H9 (cell line): Measurements from ENCODE around the gene FMN1. TPM values are rescaled to one million over a fixed set of nuclear protein-coding genes. Genes with fewer than 3 reads are reported as not detected.

Experiments used
- DNase-seq: peaks from one replicate; pipeline ENCODE4 v3.0.0-alpha.2; 2017
- H2AFZ ChIP-seq: one replicate; pipeline ENCODE4 v1.6.1; 2013; ENCODE audit warnings: mild to moderate bottlenecking, low read length, control low read depth, moderate library complexity
- H2AK5ac ChIP-seq: 2 replicates; pipeline ENCODE4 v1.6.1; 2013; ENCODE audit warnings: low read length, control low read depth, mixed read lengths; ENCODE audit not compliant: insufficient read length
- H2BK120ac ChIP-seq: one replicate; pipeline ENCODE4 v1.6.1; 2013; ENCODE audit warnings: low read depth, mild to moderate bottlenecking, low read length, control low read depth, inconsistent platforms; ENCODE audit not compliant: poor library complexity, severe bottlenecking
- H2BK12ac ChIP-seq: 2 replicates; pipeline ENCODE4 v1.6.1; 2013; ENCODE audit warnings: low read length, control low read depth, mixed read lengths, low read depth; ENCODE audit not compliant: insufficient read length
- H2BK15ac ChIP-seq: 2 replicates; pipeline ENCODE4 v1.6.1; 2013; ENCODE audit warnings: low read depth, low read length, control low read depth
- H2BK20ac ChIP-seq: one replicate; pipeline ENCODE4 v1.6.1; 2013; ENCODE audit warnings: low read depth, mild to moderate bottlenecking, low read length, control low read depth, inconsistent platforms; ENCODE audit not compliant: poor library complexity, severe bottlenecking
- H2BK5ac ChIP-seq: 2 replicates; pipeline ENCODE4 v1.6.1; 2013; ENCODE audit warnings: low read length, control low read depth, mixed read lengths; ENCODE audit not compliant: insufficient read length
- H3K14ac ChIP-seq: 2 replicates; pipeline ENCODE4 v1.6.1; 2013; ENCODE audit warnings: low read length, control low read depth; ENCODE audit not compliant: insufficient read depth
- H3K18ac ChIP-seq: 2 replicates; pipeline ENCODE4 v1.6.1; 2013; ENCODE audit warnings: low read depth, mild to moderate bottlenecking, mixed read lengths, low read length, control low read depth; ENCODE audit not compliant: insufficient read length
- H3K23ac ChIP-seq: 2 replicates; pipeline ENCODE4 v1.6.1; 2013; ENCODE audit warnings: low read length, control low read depth, mixed read lengths, low read depth; ENCODE audit not compliant: insufficient read length
- H3K23me2 ChIP-seq: 2 replicates; pipeline ENCODE4 v1.6.1; 2013; ENCODE audit warnings: low read depth, mild to moderate bottlenecking, mixed read lengths, low read length, control low read depth; ENCODE audit not compliant: insufficient read length, poor library complexity, severe bottlenecking
- H3K27ac ChIP-seq: 2 replicates; pipeline ENCODE4 v1.5.1; 2013; ENCODE audit warnings: low read length, control low read depth, mixed read lengths, low read depth; ENCODE audit not compliant: insufficient read length
- H3K27me3 ChIP-seq: 2 replicates; pipeline ENCODE4 v1.6.1; 2013; ENCODE audit warnings: low read length, control low read depth, inconsistent platforms; ENCODE audit not compliant: insufficient read depth
- H3K4ac ChIP-seq: 2 replicates; pipeline ENCODE4 v1.6.1; 2013; ENCODE audit warnings: low read depth, mild to moderate bottlenecking, control low read depth, inconsistent platforms, low read length, moderate library complexity
- H3K4me1 ChIP-seq: 2 replicates; pipeline ENCODE4 v1.6.1; 2013; ENCODE audit warnings: low read length, control low read depth, inconsistent platforms; ENCODE audit not compliant: insufficient read depth
- H3K4me2 ChIP-seq: 2 replicates; pipeline ENCODE4 v1.6.1; 2013; ENCODE audit warnings: low read length, control low read depth, mixed read lengths; ENCODE audit not compliant: insufficient read length, insufficient read depth
- H3K56ac ChIP-seq: 2 replicates; pipeline ENCODE4 v1.6.1; 2013; ENCODE audit warnings: low read depth, mild to moderate bottlenecking, mixed read lengths, low read length, control low read depth; ENCODE audit not compliant: insufficient read length
- H3K79me1 ChIP-seq: 2 replicates; pipeline ENCODE4 v1.6.1; 2013; ENCODE audit warnings: low read depth, mild to moderate bottlenecking, moderate library complexity, low read length, control low read depth, inconsistent platforms; ENCODE audit not compliant: insufficient read depth, poor library complexity, severe bottlenecking
- H3K79me2 ChIP-seq: 2 replicates; pipeline ENCODE4 v1.6.1; 2013; ENCODE audit warnings: low read length, control low read depth, inconsistent platforms; ENCODE audit not compliant: insufficient read depth
- H3K9ac ChIP-seq: 2 replicates; pipeline ENCODE4 v1.6.1; 2013; ENCODE audit warnings: low read length, control low read depth, mixed read lengths; ENCODE audit not compliant: insufficient read length; ENCODE audit errors: extremely low read depth
- H3K9me3 ChIP-seq: one replicate; pipeline ENCODE4 v1.6.1; 2013; ENCODE audit warnings: low read depth, low read length, inconsistent platforms; ENCODE audit not compliant: control insufficient read depth
- H3T11ph ChIP-seq: one replicate; pipeline ENCODE4 v1.6.1; 2013; ENCODE audit warnings: mild to moderate bottlenecking, low read length, control low read depth, inconsistent platforms
- H4K20me1 ChIP-seq: one replicate; pipeline ENCODE4 v1.6.1; 2013; ENCODE audit not compliant: control insufficient read depth, insufficient read length, insufficient read depth
- H4K5ac ChIP-seq: 2 replicates; pipeline ENCODE4 v1.6.1; 2013; ENCODE audit warnings: low read depth, mild to moderate bottlenecking, mixed read lengths, low read length, control low read depth; ENCODE audit not compliant: insufficient read length
- H4K8ac ChIP-seq: replicated peaks from 2 replicates; pipeline ENCODE4 v1.6.1; 2013; ENCODE audit warnings: low read length, control low read depth, mixed read lengths, low read depth; ENCODE audit not compliant: insufficient read length
- H4K91ac ChIP-seq: 2 replicates; pipeline ENCODE4 v1.6.1; 2013; ENCODE audit warnings: low read depth, mild to moderate bottlenecking, moderate library complexity, mixed read lengths, low read length, control low read depth; ENCODE audit not compliant: insufficient read length
- H3K27ac Mint-ChIP-seq, 3 experiments: 2 replicates in 2 of 3; 3 replicates in 1 of 3; pipeline ENCODE4 v1.8.0; 2020 to 2021; ENCODE audit warnings: mixed read lengths in 3 of 3, mild to moderate bottlenecking in 1 of 3, moderate library complexity in 1 of 3
- H3K27me3 Mint-ChIP-seq: 2 replicates; pipeline ENCODE4 v1.8.0; 2021; ENCODE audit warnings: low read depth, mild to moderate bottlenecking, moderate library complexity, mixed read lengths
- H3K36me3 Mint-ChIP-seq, 3 experiments: 2 replicates in 2 of 3; 3 replicates in 1 of 3; pipeline ENCODE4 v1.8.0; 2020 to 2021; ENCODE audit warnings: low read depth in 3 of 3, mixed read lengths in 3 of 3; ENCODE audit not compliant: insufficient read depth in 1 of 3
- H3K4me1 Mint-ChIP-seq, 2 experiments: 2 replicates each; pipeline ENCODE4 v1.8.0; 2020; ENCODE audit warnings: mixed read lengths in 2 of 2
- H3K4me3 Mint-ChIP-seq, 2 experiments: 2 replicates in 1 of 2; 3 replicates in 1 of 2; pipeline ENCODE4 v1.8.0; 2020 to 2021; ENCODE audit warnings: mild to moderate bottlenecking in 2 of 2, mixed read lengths in 2 of 2, moderate library complexity in 1 of 2
- H3K9me3 Mint-ChIP-seq, 2 experiments: 2 replicates in 1 of 2; 3 replicates in 1 of 2; pipeline ENCODE4 v1.8.0; 2020; ENCODE audit warnings: mild to moderate bottlenecking in 2 of 2, mixed read lengths in 2 of 2, moderate library complexity in 1 of 2
- CTCF ChIP-seq: fragments of 200-600 bp; sonication (generic); conservative IDR thresholded peaks from 3 replicates; pipeline ENCODE4 v1.8.0; 2021; ENCODE audit warnings: antibody characterized with exemption, mild to moderate bottlenecking
- WGBS: extraction: QIAGEN DNeasy Blood & Tissue Kit; methylation state at CpG from one replicate; pipeline ENCODE4 v1.1.7; 2013; ENCODE audit warnings: missing lambda C conversion rate, low lambda C conversion rate, mixed read lengths; ENCODE audit not compliant: insufficient read length; ENCODE audit errors: extremely low coverage; 5-methylcytosine and 5-hydroxymethylcytosine counted together
- total RNA-seq: library from RNA; stranded (reverse); gene quantifications from 2 replicates; pipeline ENCODE4 v1.2.1, GENCODE V29; 2021

The FMN1 gene
- total RNA-seq, 1 experiment from 2014 or later, result 1.9 TPM

GRCh38 chr15:32735989-32736700 is 458.4 kb downstream of the FMN1 start:
- no peaks in the 10 kb centered on the region for H4K20me1 ChIP-seq
- no peak overlapping the region for H3T11ph ChIP-seq
- no peaks in the 10 kb centered on the region for H3K79me2 ChIP-seq
- DNase-seq, result no peak
- no peak overlapping the region for H3K56ac ChIP-seq
- H2AK5ac ChIP-seq, result no peak overlapping the region
- H3K23ac ChIP-seq, result no peak overlapping the region
- no peak overlapping the region for H3K18ac ChIP-seq
- Mint-ChIP-seq H3K4me1 (peaks cover 9 to 13% of the 10 kb centered on the region in 2 experiments), H3K27ac (peak overlapping the region in 1 of 3 experiments; percentile 8; a peak in 1 of 7 replicates), H3K9me3 (peaks cover 3 to 7% of the 10 kb centered on the region in 2 experiments; a peak in 4 of 5 replicates), H3K27me3 (peaks cover 8% of the 10 kb centered on the region), H3K4me3 (no peak overlapping the region), H3K36me3 (0 out of 7 replicates have a peak, but pooled peaks cover 0 to 4% (median 0%) of the 10 kb centered on the region in 3 experiments)
- no CpG with 5 or more reads among the region's 2 CpGs for WGBS
- no peak for TF ChIP-seq CTCF
- H3K27ac ChIP-seq, result no peak overlapping the region
- H2BK120ac ChIP-seq, result no peak overlapping the region
- H3K14ac ChIP-seq, result no peak overlapping the region
- H3K4me2 ChIP-seq, result no peak overlapping the region
- no peak overlapping the region for H2BK5ac ChIP-seq
- no peak overlapping the region for H2BK12ac ChIP-seq
- no peak overlapping the region for H2BK20ac ChIP-seq
- no peak overlapping the region for H4K5ac ChIP-seq
- H4K91ac ChIP-seq, result no peak overlapping the region
- H4K8ac ChIP-seq, result no peak overlapping the region
- H3K27me3 ChIP-seq, result no peaks in the 10 kb centered on the region; the same call in 1 of the 2 replicates
- H3K9me3 ChIP-seq, result no peaks in the 10 kb centered on the region
- no peak overlapping the region for H3K4ac ChIP-seq
- no peaks in the 10 kb centered on the region for H3K23me2 ChIP-seq
- H3K79me1 ChIP-seq, result no peaks in the 10 kb centered on the region
- no peak overlapping the region for H2AFZ ChIP-seq
- H3K4me1 ChIP-seq, result no peaks in the 10 kb centered on the region
- no peak overlapping the region for H2BK15ac ChIP-seq
- H3K9ac ChIP-seq, result no peak overlapping the region
